Colon (tissue), 2 donors: ENCODE results near the gene C16orf87.
"Not testable (repeated sequence)": the region's sequence is repeated elsewhere in the genome, so short reads cannot be mapped to it uniquely, and the experiment has no call there.

Source experiments
- FAIRE-seq: peaks from 2 replicates; lab custom pipeline; 2012; peaks lifted over from hg19 to GRCh38; lab: Jason Lieb, UNC
- donor health status: control.
- donor health status: control.

Gene C16orf87

GRCh38 chr16:46797501-46797900 lies 33.5 kb downstream of the C16orf87 start:
- FAIRE-seq, result no peak

GRCh38 chr16:46796764-46797269 lies 34.2 kb downstream of the C16orf87 start:
- FAIRE-seq, result peak; percentile 5

DNA sequence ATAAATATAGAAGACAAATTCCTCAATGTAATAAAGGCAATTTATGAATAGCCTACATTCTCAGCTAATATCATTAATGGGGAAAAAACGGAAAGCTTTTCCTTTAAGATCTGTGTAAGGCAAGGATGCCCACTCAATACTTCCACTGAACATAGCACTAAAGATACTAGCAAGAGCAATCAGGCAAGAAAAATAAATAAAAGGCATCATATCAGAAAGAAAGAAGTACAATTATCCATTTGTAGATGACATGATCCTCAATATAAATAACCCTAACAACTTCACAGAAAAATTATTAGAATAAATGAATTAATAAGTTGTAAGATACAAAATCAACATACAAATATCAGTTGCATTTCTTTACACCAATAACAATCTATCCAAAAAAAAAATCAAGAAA lies 37.1 kb downstream of the C16orf87 start:
- no peak for FAIRE-seq

GRCh38 chr16:46790599-46791270 lies 40.2 kb downstream of the C16orf87 start:
- no peak for FAIRE-seq

GRCh38 chr16:46789499-46790414 lies 41.2 kb downstream of the C16orf87 start:
- FAIRE-seq, result no peak

- FAIRE-seq, result no peak
Observed at GRCh38 chr16:46788891-46789474, 42.0 kb downstream of the C16orf87 start.

GRCh38 chr16:46787909-46788308 lies 43.1 kb downstream of the C16orf87 start:
- FAIRE-seq, result peak; percentile 18

DNA sequence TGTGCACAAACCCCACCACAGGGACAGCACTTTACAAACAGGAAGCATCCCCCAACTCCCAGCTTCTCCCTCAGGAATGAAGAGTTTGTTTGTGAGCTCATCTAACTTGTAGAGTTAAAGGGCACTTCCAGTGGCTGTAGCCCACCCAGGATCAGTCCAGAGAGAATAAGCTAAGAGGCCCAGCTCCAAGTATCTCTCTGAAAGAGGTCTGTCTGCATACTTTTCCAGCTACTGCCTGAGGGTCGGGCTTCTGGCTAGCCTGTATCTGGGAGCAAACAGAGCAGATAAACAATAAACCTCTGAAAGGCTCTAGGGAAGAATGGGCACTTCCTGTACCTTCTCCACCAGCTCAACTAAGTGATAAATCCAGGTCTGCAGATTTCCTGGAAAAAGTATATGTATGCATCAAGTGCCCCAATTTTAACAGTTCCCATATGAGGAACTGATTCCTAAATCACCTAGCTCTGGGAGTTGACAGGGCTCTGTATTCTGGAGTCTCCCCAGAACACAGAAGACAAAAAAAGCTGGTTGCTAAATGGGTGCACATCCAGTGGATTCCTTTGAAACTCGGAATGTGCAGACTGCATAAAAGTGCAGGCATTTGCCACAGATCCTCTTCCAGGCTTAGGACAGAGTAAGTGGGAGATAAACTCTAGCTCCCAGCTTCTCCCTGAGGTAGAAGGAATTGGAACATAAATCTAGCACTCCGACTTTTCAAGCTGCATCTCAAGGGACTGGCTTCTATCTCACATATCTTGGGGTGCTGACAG lies 45.7 kb downstream of the C16orf87 start:
- no peak for FAIRE-seq

DNA sequence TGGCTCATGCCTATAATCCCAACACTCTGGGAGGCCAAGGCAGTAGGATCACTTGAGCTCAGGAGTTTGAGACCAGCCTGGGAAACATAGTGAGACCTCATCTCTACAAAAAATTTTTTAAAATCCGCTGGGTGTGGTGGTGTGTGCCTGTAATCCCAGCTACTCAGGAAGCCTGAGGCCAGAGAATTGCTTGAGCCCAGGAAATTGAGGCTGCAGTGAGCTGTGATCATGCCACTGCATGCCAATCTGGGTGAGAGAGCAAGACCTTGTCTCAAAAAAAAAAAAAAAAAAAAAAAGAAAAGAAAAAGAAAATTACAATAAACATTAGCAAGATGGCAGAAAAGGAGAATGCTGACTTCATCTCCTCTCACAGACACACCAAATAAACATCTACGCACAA lies 46.4 kb downstream of the C16orf87 start:
- not testable (repeated sequence) for FAIRE-seq

DNA sequence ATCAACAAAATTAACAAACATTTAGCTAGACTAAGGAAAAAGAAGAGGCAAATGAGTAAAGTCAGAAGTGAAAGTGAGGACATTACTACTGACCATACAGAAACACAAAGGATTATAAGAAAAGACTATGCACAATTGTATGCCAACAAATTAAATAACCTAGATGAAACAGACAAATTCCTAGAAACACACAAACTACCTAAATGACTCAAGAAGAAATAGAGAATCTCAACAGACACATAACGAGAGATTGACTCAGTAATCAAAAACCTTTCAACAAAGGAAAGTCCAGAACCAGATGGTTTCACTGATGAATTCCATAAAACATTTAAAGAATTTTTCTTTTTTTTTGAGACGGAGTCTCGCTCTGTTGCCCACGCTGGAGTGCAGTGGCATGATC lies 47.2 kb downstream of the C16orf87 start:
- FAIRE-seq, result no peak

- no peak for FAIRE-seq
Observed at GRCh38 chr16:46782320-46782719, 48.7 kb downstream of the C16orf87 start.

GRCh38 chr16:46777804-46778203 lies 53.2 kb downstream of the C16orf87 start:
- no peak for FAIRE-seq

- no peak for FAIRE-seq
Observed at GRCh38 chr16:46775214-46775613, 55.8 kb downstream of the C16orf87 start.

DNA sequence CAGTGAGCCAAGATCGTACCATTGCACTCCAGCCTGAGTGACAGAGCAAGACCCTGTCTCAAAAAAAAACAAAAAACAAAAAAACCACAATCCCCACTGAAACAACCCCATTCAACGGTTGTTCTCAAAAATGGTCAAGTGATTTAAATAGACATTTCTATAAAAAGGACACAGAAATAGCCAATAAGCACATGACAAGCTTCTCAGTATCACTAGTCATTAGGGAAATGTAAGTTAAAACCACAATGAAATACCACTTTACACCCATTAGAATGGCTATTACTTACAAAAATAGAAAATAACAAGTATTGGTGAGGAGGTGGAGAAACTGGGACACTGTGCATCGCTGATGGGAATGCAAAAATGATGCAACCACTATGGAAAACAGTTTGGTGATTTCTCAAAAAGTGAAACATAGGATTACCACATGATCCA lies 56.2 kb downstream of the C16orf87 start:
- FAIRE-seq, result no peak

DNA sequence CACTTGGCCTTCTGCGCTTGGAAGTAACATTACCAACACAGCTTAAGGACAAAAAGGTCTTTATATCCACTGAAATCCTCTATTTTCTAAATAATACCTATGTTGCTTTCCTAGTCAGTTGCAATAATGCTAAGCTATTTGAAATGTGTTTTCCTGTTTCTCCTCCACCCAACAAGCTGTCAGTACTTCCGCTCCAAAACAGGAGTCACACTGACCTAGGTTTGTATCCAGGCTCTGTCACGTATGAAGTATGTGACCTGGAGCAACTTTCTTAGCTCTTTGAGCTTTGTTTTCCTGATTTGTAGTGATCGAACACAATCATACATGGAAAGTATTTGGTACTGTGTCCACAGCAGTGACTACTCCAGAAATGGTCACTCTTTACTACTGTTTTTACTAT lies 58.5 kb downstream of the C16orf87 start:
- no peak for FAIRE-seq

DNA sequence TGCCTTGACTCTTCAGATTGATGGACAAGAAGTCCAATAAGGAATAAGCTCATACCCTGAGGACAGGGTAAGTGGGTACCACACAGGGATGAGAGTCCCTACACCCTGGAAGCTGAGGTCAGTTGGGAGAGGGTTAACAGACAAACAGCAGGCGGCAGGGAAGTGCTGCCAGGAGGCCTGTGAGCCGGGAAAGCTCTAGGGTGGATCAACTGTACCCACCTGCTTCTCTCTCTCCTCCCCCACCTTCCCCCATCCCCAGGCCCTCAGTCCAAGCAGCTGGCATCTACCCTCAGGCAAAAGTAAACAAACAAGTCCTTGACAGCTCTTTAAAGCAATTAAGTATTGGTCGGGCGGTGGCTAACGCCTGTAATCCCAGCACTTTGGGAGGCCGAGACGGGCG lies 62.2 kb downstream of the C16orf87 start:
- no peak for FAIRE-seq

DNA sequence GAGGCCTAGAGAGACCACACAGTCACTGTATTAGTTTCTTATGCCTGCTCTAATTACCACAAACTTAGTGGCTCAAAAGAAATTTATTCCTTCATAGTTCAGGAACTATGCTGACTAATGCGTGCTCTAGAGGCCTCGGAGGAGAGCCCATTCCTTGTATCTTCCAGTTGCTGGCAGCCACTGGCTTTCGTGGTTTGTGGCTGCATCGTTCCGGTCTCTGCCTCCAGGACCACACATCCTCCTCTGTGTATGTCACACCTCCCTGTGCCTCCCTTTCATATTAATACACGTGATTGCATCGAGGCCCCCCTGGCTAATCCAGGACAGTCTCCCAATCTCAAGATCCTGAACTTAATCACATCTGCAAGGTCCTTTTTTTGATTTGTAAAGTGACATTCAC lies 65.9 kb downstream of the C16orf87 start:
- no peak for FAIRE-seq

DNA sequence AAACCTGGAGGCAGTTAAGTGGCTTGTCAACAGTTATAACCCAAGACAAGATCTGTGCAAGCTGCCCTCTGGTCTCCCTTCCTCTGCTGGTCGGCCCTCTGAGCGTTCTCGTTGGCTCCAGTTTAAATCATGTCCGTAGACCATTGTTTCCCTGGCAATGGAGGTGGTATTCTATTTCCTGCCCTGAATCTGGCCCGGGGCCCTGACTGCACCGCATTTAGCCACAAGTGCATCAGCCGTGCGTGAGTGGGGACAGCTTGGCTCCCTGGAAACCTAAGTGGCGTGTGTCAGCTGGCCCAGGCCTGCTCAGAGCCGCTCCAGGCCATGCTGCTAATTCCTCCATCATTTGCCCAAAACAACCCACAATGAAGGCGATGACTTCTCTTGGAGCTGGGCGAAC lies 67.8 kb downstream of the C16orf87 start:
- FAIRE-seq, result no peak

GRCh38 chr16:46762583-46762982 lies 68.4 kb downstream of the C16orf87 start:
- FAIRE-seq, result no peak

GRCh38 chr16:46759309-46759708 lies 71.7 kb downstream of the C16orf87 start:
- FAIRE-seq, result no peak

DNA sequence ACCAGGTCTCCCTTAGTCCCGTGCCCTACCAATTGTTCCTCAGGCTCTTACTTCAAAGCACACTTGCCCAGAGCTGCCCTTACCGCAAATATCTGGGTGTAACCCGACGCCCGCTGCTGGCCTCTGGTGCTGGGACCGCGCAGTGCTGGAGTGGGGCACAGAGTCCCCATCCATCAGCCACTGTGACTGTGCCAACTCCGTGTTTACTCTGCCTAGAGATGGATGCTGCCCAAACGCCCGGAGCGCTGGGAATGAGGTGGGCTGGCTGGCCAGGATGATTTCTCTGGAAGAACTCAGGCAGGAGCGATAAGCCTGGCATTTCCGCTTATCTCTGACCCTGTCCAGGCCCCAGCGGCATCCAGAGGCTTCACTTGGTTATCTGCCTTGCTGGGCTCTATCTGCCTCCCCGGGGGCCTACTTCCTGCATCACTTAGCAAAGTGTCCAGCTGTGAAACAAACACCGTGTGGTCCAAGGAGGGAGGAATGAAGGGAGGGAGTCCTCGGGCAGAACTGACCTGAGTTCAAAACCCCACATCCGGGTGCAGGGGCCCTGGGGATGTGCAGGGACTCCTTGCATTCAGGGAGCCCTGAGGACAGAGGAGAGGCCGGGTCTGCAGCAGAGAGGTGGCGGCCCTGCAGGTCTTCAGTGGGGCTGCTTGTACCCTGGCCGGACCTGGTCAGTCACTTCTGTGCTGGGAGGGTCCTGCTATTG lies 73.5 kb downstream of the C16orf87 start:
- FAIRE-seq, result no peak
